NK-92 (cell line): ENCODE data around the gene FA2H.
"Not testable (repeated sequence)": the region's sequence is repeated elsewhere in the genome, so short reads cannot be mapped to it uniquely, and the experiment has no call there.

Experiments used
- DNase-seq: peaks from one replicate; lab custom pipeline; 2025; ENCODE audit not compliant: unreplicated experiment; lab: John Stamatoyannopoulos, UW

FA2H gene

GRCh38 chr16:74725651-74726455 lies 48.8 kb downstream of the FA2H start:
- DNase-seq: no peak

GRCh38 chr16:74724820-74725549 lies 49.6 kb downstream of the FA2H start:
- no peak for DNase-seq

- DNase-seq: no peak
These were observed 51.4 kb downstream of the FA2H start for GRCh38 chr16:74723256-74723655.

GRCh38 chr16:74722156-74722555 lies 52.5 kb downstream of the FA2H start:
- DNase-seq: not testable (repeated sequence)

GRCh38 chr16:74721716-74722115 lies 52.9 kb downstream of the FA2H start:
- no peak for DNase-seq

GRCh38 chr16:74720579-74720978 lies 54.0 kb downstream of the FA2H start:
- no peak for DNase-seq

GRCh38 chr16:74718741-74719610 lies 55.6 kb downstream of the FA2H start:
- DNase-seq: no peak

GRCh38 chr16:74718140-74718539 lies 56.5 kb downstream of the FA2H start:
- no peak for DNase-seq

- DNase-seq: no peak
These were observed 57.3 kb downstream of the FA2H start for GRCh38 chr16:74717367-74717766.

- no peak for DNase-seq
These were observed 58.3 kb downstream of the FA2H start for GRCh38 chr16:74716355-74716754.

- no peak for DNase-seq
These were observed 60.7 kb downstream of the FA2H start for GRCh38 chr16:74713876-74714275.

GRCh38 chr16:74713325-74713724 lies 61.3 kb downstream of the FA2H start:
- DNase-seq: no peak

- DNase-seq: no peak
These were observed 62.7 kb downstream of the FA2H start for GRCh38 chr16:74711938-74712337.

- DNase-seq: no peak
These were observed 64.2 kb downstream of the FA2H start for GRCh38 chr16:74710401-74710800.

GRCh38 chr16:74709441-74709877 lies 65.2 kb downstream of the FA2H start:
- DNase-seq: no peak

- no peak for DNase-seq
These were observed 74.0 kb downstream of the FA2H start, which contains the start of gene MLKL for GRCh38 chr16:74700438-74701225. Gene MLKL (minus strand): TSS chr16:74700862. CDS start chr16:74695757, 5,105 bp downstream.

- no peak for DNase-seq
These were observed 74.5 kb downstream of the FA2H start for GRCh38 chr16:74700116-74700437.

GRCh38 chr16:74699666-74700065 lies 75.0 kb downstream of the FA2H start:
- DNase-seq: no peak

- DNase-seq: no peak
These were observed 76.4 kb downstream of the FA2H start for GRCh38 chr16:74698222-74698621.
